HepG2 (cell line): ENCODE data around the gene ZNF90. TPM values are rescaled to one million over a fixed set of nuclear protein-coding genes. Genes with fewer than 3 reads are reported as not detected.

Experiments
- CEBPG ChIP-seq: IDR thresholded peaks from 2 replicates; pipeline ENCODE4 v1.6.1; 2016
- CENPT ChIP-seq: sonication (generic); formaldehyde crosslinking; IDR thresholded peaks from 2 replicates; pipeline ENCODE4 v1.8.0; 2022; ENCODE audit warnings: low read depth, mild to moderate bottlenecking, moderate library complexity, missing genetic modification reagents
- JUNB ChIP-seq: sonication (generic); formaldehyde crosslinking; IDR thresholded peaks from 2 replicates; pipeline ENCODE4 v1.8.0; 2022; ENCODE audit warnings: missing genetic modification reagents, mild to moderate bottlenecking, borderline replicate concordance
- MAZ ChIP-seq, 2 experiments: sonication (generic) in 1 of 2; formaldehyde crosslinking in 1 of 2; IDR thresholded peaks; 2 replicates each; pipeline versions ENCODE4 v1.5.0 to v1.6.1; 2012 to 2020; ENCODE audit warnings: low read depth in 2 of 2, mild to moderate bottlenecking in 2 of 2, borderline replicate concordance in 1 of 2, improper control_type of control experiment in 1 of 2, low read length in 1 of 2, missing genetic modification reagents in 1 of 2, moderate library complexity in 1 of 2
- MYC ChIP-seq: sonication (generic); formaldehyde crosslinking; IDR thresholded peaks from 2 replicates; pipeline ENCODE4 v1.9.0; 2021; ENCODE audit warnings: missing genetic modification reagents, borderline replicate concordance
- POLR2A ChIP-seq, 2 experiments: IDR thresholded peaks; 2 replicates each; pipeline ENCODE4 v1.6.1; 2011; ENCODE audit warnings: low read depth in 2 of 2, low read length in 2 of 2, mild to moderate bottlenecking in 1 of 2, moderate library complexity in 1 of 2; ENCODE audit not compliant: insufficient read depth in 1 of 2
- POLR2G ChIP-seq: fragments of 200-400 bp; formaldehyde crosslinking; IDR thresholded peaks from 2 replicates; pipeline ENCODE4 v1.6.1; 2018; ENCODE audit warnings: mild to moderate bottlenecking, low read depth, low read length, moderate library complexity
- PPARG ChIP-seq: conservative IDR thresholded peaks from 2 replicates; pipeline ENCODE4 v1.6.1; 2016; ENCODE audit warnings: missing biosample characterization, missing genetic modification reagents
- TGIF2 ChIP-seq: IDR thresholded peaks from 2 replicates; pipeline ENCODE4 v1.6.1; 2016; ENCODE audit warnings: control low read depth, missing compliant biosample characterization
- ZFY ChIP-seq: sonication (generic); formaldehyde crosslinking; IDR thresholded peaks from 2 replicates; pipeline ENCODE4 v1.4.0; 2020; ENCODE audit warnings: missing genetic modification reagents
- ZNF101 ChIP-seq: sonication (generic); formaldehyde crosslinking; IDR thresholded peaks from 2 replicates; pipeline ENCODE4 v1.4.0; 2020; ENCODE audit warnings: mild to moderate bottlenecking, low read depth, missing genetic modification reagents, borderline replicate concordance
- ZNF230 ChIP-seq: sonication (generic); formaldehyde crosslinking; IDR thresholded peaks from 2 replicates; pipeline ENCODE4 v1.4.0; 2020; ENCODE audit warnings: mild to moderate bottlenecking, missing genetic modification reagents
- ZNF264 ChIP-seq: sonication (generic); formaldehyde crosslinking; IDR thresholded peaks from 2 replicates; pipeline ENCODE4 v1.4.0; 2020; ENCODE audit warnings: missing genetic modification reagents
- ZNF331 ChIP-seq: sonication (generic); formaldehyde crosslinking; IDR thresholded peaks from 2 replicates; pipeline ENCODE4 v1.4.0; 2020; ENCODE audit warnings: missing genetic modification reagents
- polyA plus RNA-seq, 8 experiments: library from polyadenylated mRNA; depleted of rRNA in 3 of 8; stranded (reverse) in 7 of 8; unstranded in 1 of 8; fragments of >200 nt; fragmentation: Illumina TruSeq in 4 of 8; extraction: Trizol in 4 of 8; gene quantifications; 2 replicates each; pipeline versions ENCODE4 v1.2.1 to v1.2.3, GENCODE V29; 2011 to 2016; ENCODE audit warnings: low read depth in 4 of 8, missing spikeins in 1 of 8, mixed read lengths in 1 of 8; ENCODE audit not compliant: insufficient read depth in 1 of 8
- total RNA-seq, 5 experiments: library from RNA; depleted of rRNA; stranded (reverse); fragments of >200 nt; fragmentation: Illumina TruSeq; extraction: Trizol; gene quantifications; 2 replicates each; pipeline ENCODE4 v1.2.3, GENCODE V29; 2016; ENCODE audit warnings: low read depth in 1 of 5
- TF ChIP-seq, protein P1 (sequence below): sonication (generic); formaldehyde crosslinking; IDR thresholded peaks from 2 replicates; pipeline ENCODE4 v1.4.0; 2020; ENCODE audit warnings: low read depth, mild to moderate bottlenecking, missing genetic modification reagents
- TF ChIP-seq, protein P2 (sequence below): sonication (generic); formaldehyde crosslinking; IDR thresholded peaks from 2 replicates; pipeline ENCODE4 v1.9.0; 2021; ENCODE audit warnings: missing genetic modification reagents, borderline replicate concordance
- TF ChIP-seq, protein P3 (sequence below): sonication (generic); formaldehyde crosslinking; conservative IDR thresholded peaks from 2 replicates; pipeline ENCODE4 v1.8.1; 2023; ENCODE audit warnings: missing genetic modification reagents
- TF ChIP-seq, protein P4 (sequence below): sonication (generic); formaldehyde crosslinking; IDR thresholded peaks from 2 replicates; pipeline ENCODE4 v1.5.1; 2020; ENCODE audit warnings: missing genetic modification reagents, mild to moderate bottlenecking, borderline replicate concordance
- TF ChIP-seq, protein P5 (sequence below): IDR thresholded peaks from 2 replicates; pipeline ENCODE4 v1.6.1; 2016
- TF ChIP-seq, protein P6 (sequence below): sonication (generic); formaldehyde crosslinking; IDR thresholded peaks from 2 replicates; pipeline ENCODE4 v1.4.0; 2020; ENCODE audit warnings: mild to moderate bottlenecking, missing genetic modification reagents
- TF ChIP-seq, protein P7 (sequence below): sonication (generic); formaldehyde crosslinking; IDR thresholded peaks from 2 replicates; pipeline ENCODE4 v1.8.0; 2023; ENCODE audit warnings: mild to moderate bottlenecking, missing genetic modification reagents

The ZNF90 gene
- total and polyA plus RNA-seq, 2 of the 13 experiments (the other 11 are each of a cell fraction or from before 2014, with no cell fraction given), result 2.1 to 3.8 TPM

DNA sequence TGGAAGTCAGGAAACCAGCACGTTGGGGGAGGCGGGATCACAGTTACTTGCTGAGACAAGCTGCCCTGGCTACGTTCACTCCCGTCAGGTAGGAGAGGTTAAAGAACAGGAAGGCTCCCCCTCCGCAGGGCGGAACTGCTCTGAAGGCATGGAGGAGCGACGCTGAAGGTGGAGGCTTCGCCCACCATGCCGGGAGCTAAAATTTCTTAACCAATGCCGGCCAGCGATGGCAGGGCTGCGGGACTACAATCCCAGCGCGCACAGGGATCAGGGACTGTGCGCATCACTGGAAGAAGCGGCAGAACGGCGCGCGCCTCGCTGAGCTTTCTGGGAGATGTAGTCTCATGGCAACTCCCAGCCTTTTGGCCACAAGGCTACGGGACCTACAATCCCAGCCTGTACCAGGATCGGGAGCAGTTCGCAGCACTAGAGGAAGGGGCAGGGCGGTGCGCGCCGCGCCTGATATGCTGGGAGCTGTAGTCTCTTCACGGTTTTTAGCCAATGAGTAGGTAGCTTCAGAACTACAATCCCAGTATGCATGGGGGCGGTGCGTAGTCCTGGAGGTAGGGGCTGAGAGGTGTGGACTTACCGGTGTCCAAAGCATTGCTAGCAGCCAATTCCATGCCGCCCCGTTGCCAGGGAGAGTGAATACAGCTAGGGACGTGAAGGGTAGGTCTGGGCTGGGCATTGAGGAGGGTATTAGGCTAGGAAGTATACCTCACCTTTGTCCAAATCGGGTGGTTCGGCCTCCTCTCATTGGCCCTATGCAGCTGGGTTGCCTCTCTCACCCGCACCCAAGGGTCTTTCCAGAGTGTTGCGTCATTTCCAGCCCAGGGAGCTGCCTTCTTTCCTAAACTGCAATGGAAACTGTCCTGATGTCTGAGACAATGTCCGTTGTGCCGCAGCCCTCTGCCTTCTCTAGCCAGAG, 25.7 kb upstream of the ZNF90 start (continued):
- TF ChIP-seq, protein P1, sequence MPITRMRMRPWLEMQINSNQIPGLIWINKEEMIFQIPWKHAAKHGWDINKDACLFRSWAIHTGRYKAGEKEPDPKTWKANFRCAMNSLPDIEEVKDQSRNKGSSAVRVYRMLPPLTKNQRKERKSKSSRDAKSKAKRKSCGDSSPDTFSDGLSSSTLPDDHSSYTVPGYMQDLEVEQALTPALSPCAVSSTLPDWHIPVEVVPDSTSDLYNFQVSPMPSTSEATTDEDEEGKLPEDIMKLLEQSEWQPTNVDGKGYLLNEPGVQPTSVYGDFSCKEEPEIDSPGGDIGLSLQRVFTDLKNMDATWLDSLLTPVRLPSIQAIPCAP, result no peak
- TF ChIP-seq, protein P2, sequence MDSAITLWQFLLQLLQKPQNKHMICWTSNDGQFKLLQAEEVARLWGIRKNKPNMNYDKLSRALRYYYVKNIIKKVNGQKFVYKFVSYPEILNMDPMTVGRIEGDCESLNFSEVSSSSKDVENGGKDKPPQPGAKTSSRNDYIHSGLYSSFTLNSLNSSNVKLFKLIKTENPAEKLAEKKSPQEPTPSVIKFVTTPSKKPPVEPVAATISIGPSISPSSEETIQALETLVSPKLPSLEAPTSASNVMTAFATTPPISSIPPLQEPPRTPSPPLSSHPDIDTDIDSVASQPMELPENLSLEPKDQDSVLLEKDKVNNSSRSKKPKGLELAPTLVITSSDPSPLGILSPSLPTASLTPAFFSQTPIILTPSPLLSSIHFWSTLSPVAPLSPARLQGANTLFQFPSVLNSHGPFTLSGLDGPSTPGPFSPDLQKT (CRISPR knock-in tag), result no peak
- TF ChIP-seq ZNF264 (CRISPR knock-in tag), result no peak
- TF ChIP-seq CENPT (CRISPR knock-in tag), result no peak
- peak; percentile 83 for TF ChIP-seq CEBPG
- TF ChIP-seq, protein P3, sequence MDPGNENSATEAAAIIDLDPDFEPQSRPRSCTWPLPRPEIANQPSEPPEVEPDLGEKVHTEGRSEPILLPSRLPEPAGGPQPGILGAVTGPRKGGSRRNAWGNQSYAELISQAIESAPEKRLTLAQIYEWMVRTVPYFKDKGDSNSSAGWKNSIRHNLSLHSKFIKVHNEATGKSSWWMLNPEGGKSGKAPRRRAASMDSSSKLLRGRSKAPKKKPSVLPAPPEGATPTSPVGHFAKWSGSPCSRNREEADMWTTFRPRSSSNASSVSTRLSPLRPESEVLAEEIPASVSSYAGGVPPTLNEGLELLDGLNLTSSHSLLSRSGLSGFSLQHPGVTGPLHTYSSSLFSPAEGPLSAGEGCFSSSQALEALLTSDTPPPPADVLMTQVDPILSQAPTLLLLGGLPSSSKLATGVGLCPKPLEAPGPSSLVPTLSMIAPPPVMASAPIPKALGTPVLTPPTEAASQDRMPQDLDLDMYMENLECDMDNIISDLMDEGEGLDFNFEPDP (CRISPR knock-in tag), result no peak
- TF ChIP-seq POLR2G, result peak; percentile 58
- TF ChIP-seq PPARG, result no peak
- TF ChIP-seq ZNF101, result no peak
- TF ChIP-seq MYC (CRISPR knock-in tag), result no peak
- 0 out of 2 replicates have a peak, but pooled peaks have one; percentile 30 for TF ChIP-seq ZNF331
- TF ChIP-seq TGIF2 (CRISPR knock-in tag), result no peak
- TF ChIP-seq, protein P4, sequence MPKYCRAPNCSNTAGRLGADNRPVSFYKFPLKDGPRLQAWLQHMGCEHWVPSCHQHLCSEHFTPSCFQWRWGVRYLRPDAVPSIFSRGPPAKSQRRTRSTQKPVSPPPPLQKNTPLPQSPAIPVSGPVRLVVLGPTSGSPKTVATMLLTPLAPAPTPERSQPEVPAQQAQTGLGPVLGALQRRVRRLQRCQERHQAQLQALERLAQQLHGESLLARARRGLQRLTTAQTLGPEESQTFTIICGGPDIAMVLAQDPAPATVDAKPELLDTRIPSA (CRISPR knock-in tag), result no peak
- TF ChIP-seq, protein P5, sequence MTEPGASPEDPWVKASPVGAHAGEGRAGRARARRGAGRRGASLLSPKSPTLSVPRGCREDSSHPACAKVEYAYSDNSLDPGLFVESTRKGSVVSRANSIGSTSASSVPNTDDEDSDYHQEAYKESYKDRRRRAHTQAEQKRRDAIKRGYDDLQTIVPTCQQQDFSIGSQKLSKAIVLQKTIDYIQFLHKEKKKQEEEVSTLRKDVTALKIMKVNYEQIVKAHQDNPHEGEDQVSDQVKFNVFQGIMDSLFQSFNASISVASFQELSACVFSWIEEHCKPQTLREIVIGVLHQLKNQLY, result no peak
- TF ChIP-seq ZNF230 (CRISPR knock-in tag), result no peak
- TF ChIP-seq MAZ (IDR thresholded peaks at IDR 0.05; ENCODE audit: borderline replicate concordance, low read depth, low read length), result peak; percentile 51; the same call in 1 of the 2 replicates
- TF ChIP-seq MAZ (CRISPR knock-in tag; IDR thresholded peaks at IDR 0.05; ENCODE audit: low read depth), result no peak
- TF ChIP-seq, protein P6, sequence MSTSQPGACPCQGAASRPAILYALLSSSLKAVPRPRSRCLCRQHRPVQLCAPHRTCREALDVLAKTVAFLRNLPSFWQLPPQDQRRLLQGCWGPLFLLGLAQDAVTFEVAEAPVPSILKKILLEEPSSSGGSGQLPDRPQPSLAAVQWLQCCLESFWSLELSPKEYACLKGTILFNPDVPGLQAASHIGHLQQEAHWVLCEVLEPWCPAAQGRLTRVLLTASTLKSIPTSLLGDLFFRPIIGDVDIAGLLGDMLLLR (CRISPR knock-in tag), result no peak
- TF ChIP-seq JUNB (CRISPR knock-in tag), result no peak
- peak; percentile 50 to 55 for TF ChIP-seq POLR2A (IDR thresholded peaks at IDR 0.05; ENCODE audit: insufficient read depth in 1 of 2, low read depth in 2 of 2, low read length in 2 of 2)
- peak; percentile 45; the same call in 1 of the 2 replicates for TF ChIP-seq ZFY (CRISPR knock-in tag)
- TF ChIP-seq, protein P7, sequence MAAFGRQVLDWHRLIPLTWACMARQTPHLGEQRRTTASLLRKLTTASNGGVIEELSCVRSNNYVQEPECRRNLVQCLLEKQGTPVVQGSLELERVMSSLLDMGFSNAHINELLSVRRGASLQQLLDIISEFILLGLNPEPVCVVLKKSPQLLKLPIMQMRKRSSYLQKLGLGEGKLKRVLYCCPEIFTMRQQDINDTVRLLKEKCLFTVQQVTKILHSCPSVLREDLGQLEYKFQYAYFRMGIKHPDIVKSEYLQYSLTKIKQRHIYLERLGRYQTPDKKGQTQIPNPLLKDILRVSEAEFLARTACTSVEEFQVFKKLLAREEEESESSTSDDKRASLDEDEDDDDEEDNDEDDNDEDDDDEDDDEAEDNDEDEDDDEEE (CRISPR knock-in tag), result no peak
